Neural cell (in vitro differentiated cells): ENCODE data around the gene SUCO.

Experiments used
- EZH2 ChIP-seq: fragments of 200-600, 300-800 bp; shearing (Covaris generic), sonication (generic); IDR thresholded peaks from 2 replicates; pipeline ENCODE4 v1.6.1; 2014; ENCODE audit warnings: antibody characterized with exemption, low read length, borderline replicate concordance, mild to moderate bottlenecking; ENCODE audit not compliant: insufficient read depth, poor library complexity, severe bottlenecking
- MXI1 ChIP-seq: fragments of 450-650 bp; conservative IDR thresholded peaks from 2 replicates; pipeline ENCODE4 v1.6.1; 2014; ENCODE audit warnings: antibody characterized with exemption, mild to moderate bottlenecking; ENCODE audit not compliant: poor library complexity, severe bottlenecking
- TF ChIP-seq, protein P1 (sequence below): fragments of 450-650 bp; IDR thresholded peaks from 2 replicates; pipeline ENCODE4 v1.5.1; 2014; ENCODE audit warnings: antibody characterized with exemption, mild to moderate bottlenecking, moderate library complexity; ENCODE audit not compliant: poor library complexity, severe bottlenecking

DNA sequence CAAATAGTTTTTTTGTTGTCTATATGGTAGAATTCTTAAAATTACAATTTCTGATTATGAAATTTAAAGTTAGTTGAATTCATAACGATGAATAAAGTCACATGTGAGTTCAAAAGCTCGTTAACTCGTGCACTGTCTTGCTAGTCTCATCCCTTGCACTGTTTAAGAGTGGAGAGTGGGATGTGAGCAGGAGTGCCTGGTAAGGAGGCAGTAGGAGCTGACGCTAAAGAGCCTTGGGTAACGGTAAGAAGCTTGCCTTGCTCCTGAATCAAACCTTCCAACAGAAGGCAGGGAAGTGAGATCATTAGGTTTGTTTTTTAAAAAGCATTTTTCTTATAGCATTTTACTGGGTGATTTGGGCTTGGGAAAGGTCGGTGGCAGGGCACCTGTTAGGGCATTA lies 123.6 kb downstream of the SUCO start:
- TF ChIP-seq EZH2 (no peak), MXI1 (no peak)
- TF ChIP-seq, protein P1, sequence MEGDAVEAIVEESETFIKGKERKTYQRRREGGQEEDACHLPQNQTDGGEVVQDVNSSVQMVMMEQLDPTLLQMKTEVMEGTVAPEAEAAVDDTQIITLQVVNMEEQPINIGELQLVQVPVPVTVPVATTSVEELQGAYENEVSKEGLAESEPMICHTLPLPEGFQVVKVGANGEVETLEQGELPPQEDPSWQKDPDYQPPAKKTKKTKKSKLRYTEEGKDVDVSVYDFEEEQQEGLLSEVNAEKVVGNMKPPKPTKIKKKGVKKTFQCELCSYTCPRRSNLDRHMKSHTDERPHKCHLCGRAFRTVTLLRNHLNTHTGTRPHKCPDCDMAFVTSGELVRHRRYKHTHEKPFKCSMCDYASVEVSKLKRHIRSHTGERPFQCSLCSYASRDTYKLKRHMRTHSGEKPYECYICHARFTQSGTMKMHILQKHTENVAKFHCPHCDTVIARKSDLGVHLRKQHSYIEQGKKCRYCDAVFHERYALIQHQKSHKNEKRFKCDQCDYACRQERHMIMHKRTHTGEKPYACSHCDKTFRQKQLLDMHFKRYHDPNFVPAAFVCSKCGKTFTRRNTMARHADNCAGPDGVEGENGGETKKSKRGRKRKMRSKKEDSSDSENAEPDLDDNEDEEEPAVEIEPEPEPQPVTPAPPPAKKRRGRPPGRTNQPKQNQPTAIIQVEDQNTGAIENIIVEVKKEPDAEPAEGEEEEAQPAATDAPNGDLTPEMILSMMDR = no peak
